Caco-2 (cell line): ENCODE results near the gene NFATC4. TPM values are rescaled to one million over a fixed set of nuclear protein-coding genes. Genes with fewer than 3 reads are reported as not detected.

Experiments
- BruUV-seq: library from RNA; stranded (reverse); fragments of 400-500 nt; replicated peaks from 2 replicates; lab custom pipeline; 2021; lab: Mats Ljungman, UMichigan
- CTCF ChIA-PET: fragments of 300-600 bp; sonication (Branson Sonifier 250); formaldehyde crosslinking; loops from one replicate; lab custom pipeline; 2022; ENCODE audit warnings: antibody characterized with exemption; lab: Charles Lee
- POLR2A ChIA-PET: fragments of 300-600 bp; sonication (Branson Sonifier 250); formaldehyde crosslinking; loops from one replicate; lab custom pipeline; 2022; ENCODE audit warnings: antibody characterized with exemption; lab: Charles Lee
- DNase-seq, 2 experiments: peaks; one replicate each; pipeline versions ENCODE4 v3.0.0 to v3.0.0-alpha.2; 2020 to 2022
- H3K27me3 ChIP-seq: replicated peaks from 2 replicates; pipeline ENCODE4 v1.6.0; 2011; ENCODE audit warnings: low read length; ENCODE audit not compliant: control insufficient read depth, insufficient read depth
- H3K36me3 ChIP-seq: 2 replicates; pipeline ENCODE4 v1.5.1; 2011; ENCODE audit warnings: low read length; ENCODE audit not compliant: control insufficient read depth, insufficient read depth
- H3K4me1 ChIP-seq: fragments of 250-450 bp; sonication (Bioruptor Pico); 2 replicates; pipeline ENCODE4 v1.5.1; 2020; ENCODE audit warnings: mild to moderate bottlenecking
- H3K4me3 ChIP-seq: 2 replicates; pipeline ENCODE4 v1.5.1; 2011; ENCODE audit warnings: low read depth, mild to moderate bottlenecking, control low read depth, low read length
- H3K9me3 ChIP-seq: fragments of 250-450 bp; sonication (Bioruptor Pico); 2 replicates; pipeline ENCODE4 v1.5.1; 2020; ENCODE audit warnings: mild to moderate bottlenecking, moderate library complexity
- H3K27ac Mint-ChIP-seq: one replicate; pipeline ENCODE4 v1.8.0; 2022; ENCODE audit warnings: mixed read lengths; ENCODE audit not compliant: unreplicated experiment
- H3K27me3 Mint-ChIP-seq: one replicate; pipeline ENCODE4 v1.8.0; 2022; ENCODE audit warnings: mixed read lengths; ENCODE audit not compliant: insufficient read depth, unreplicated experiment
- H3K36me3 Mint-ChIP-seq: one replicate; pipeline ENCODE4 v1.8.0; 2022; ENCODE audit warnings: mild to moderate bottlenecking, mixed read lengths; ENCODE audit not compliant: insufficient read depth, unreplicated experiment
- H3K4me1 Mint-ChIP-seq: one replicate; pipeline ENCODE4 v1.8.0; 2022; ENCODE audit warnings: low read depth, mixed read lengths; ENCODE audit not compliant: unreplicated experiment
- H3K4me3 Mint-ChIP-seq: one replicate; pipeline ENCODE4 v1.8.0; 2022; ENCODE audit warnings: mild to moderate bottlenecking, moderate library complexity, mixed read lengths; ENCODE audit not compliant: unreplicated experiment
- H3K9me3 Mint-ChIP-seq: one replicate; pipeline ENCODE4 v1.8.0; 2022; ENCODE audit warnings: mixed read lengths; ENCODE audit not compliant: unreplicated experiment
- CTCF ChIP-seq, 2 experiments: fragments of 200-600 bp in 1 of 2; IDR thresholded peaks; 1 replicate in 1 of 2; 2 replicates in 1 of 2; pipeline versions ENCODE4 v1.5.1 to v1.8.0; 2011 to 2022; ENCODE audit warnings: antibody characterized with exemption in 1 of 2, control low read depth in 1 of 2, inconsistent platforms in 1 of 2, low read depth in 1 of 2, low read length in 1 of 2, mild to moderate bottlenecking in 1 of 2, moderate library complexity in 1 of 2; ENCODE audit not compliant: insufficient read depth in 1 of 2, severe bottlenecking in 1 of 2, unreplicated experiment in 1 of 2
- intact Hi-C: fragments of 100-400 bp; cut with micrococcal nuclease; formaldehyde crosslinking; loops from one replicate; pipeline ENCODE4 v1.10.0; 2022; ENCODE audit not compliant: unreplicated experiment
- total RNA-seq: library from RNA; stranded (reverse); gene quantifications from 2 replicates; pipeline ENCODE4 v1.2.3, GENCODE V29; 2022

Gene NFATC4
- total RNA-seq, 1 experiment from 2014 or later = 0.88 TPM

- Mint-ChIP-seq H3K27ac (no peak overlapping the region), H3K36me3 (no peaks in the 10 kb centered on the region), H3K4me3 (no peak overlapping the region), H3K9me3 (no peaks in the 10 kb centered on the region), H3K4me1 (no peaks in the 10 kb centered on the region), H3K27me3 (no peaks in the 10 kb centered on the region)
- no TSS peak for BruUV-seq
- DNase-seq = no peak
- H3K4me1 ChIP-seq = no peaks in the 10 kb centered on the region
- intact Hi-C loops = no loop called here
- CTCF ChIA-PET = interaction anchor here (0.6 kb wide), 1 partner anchor 71 kb away, joined by 3 read pairs; no protein-coding TSS in a partner anchor
- no peaks in the 10 kb centered on the region for H3K36me3 ChIP-seq
- TF ChIP-seq CTCF (IDR thresholded peaks at IDR 0.05; ENCODE audit: insufficient read depth in 1 of 2, low read depth in 1 of 2, low read length in 1 of 2, severe bottlenecking in 1 of 2, unreplicated experiment in 1 of 2) = no peak
- POLR2A ChIA-PET = no interaction called here
- no peaks in the 10 kb centered on the region for H3K9me3 ChIP-seq
- H3K27me3 ChIP-seq = no peaks in the 10 kb centered on the region
- no peak overlapping the region for H3K4me3 ChIP-seq
Observed at GRCh38 chr14:24377657-24378056, 9.7 kb downstream of the NFATC4 start.

GRCh38 chr14:24378327-24378726 lies 10.3 kb downstream of the NFATC4 start:
- Mint-ChIP-seq H3K4me1 (no peaks in the 10 kb centered on the region), H3K27me3 (no peaks in the 10 kb centered on the region), H3K36me3 (no peaks in the 10 kb centered on the region), H3K27ac (no peak overlapping the region), H3K4me3 (no peak overlapping the region), H3K9me3 (no peaks in the 10 kb centered on the region)
- CTCF ChIA-PET = interaction anchor here (0.8 kb wide), 1 partner anchor 54 kb away, joined by 3 read pairs; no protein-coding TSS in a partner anchor
- TF ChIP-seq CTCF (IDR thresholded peaks at IDR 0.05; ENCODE audit: insufficient read depth in 1 of 2, low read depth in 1 of 2, low read length in 1 of 2, severe bottlenecking in 1 of 2, unreplicated experiment in 1 of 2) = no peak
- intact Hi-C loops = no loop called here
- H3K27me3 ChIP-seq = no peaks in the 10 kb centered on the region
- no peaks in the 10 kb centered on the region for H3K4me1 ChIP-seq
- H3K4me3 ChIP-seq = no peak overlapping the region
- POLR2A ChIA-PET = no interaction called here
- H3K9me3 ChIP-seq = no peaks in the 10 kb centered on the region
- no peaks in the 10 kb centered on the region for H3K36me3 ChIP-seq
- no peak for DNase-seq
- BruUV-seq = no TSS peak

- no peak for TF ChIP-seq CTCF (IDR thresholded peaks at IDR 0.05; ENCODE audit: insufficient read depth in 1 of 2, low read depth in 1 of 2, low read length in 1 of 2, severe bottlenecking in 1 of 2, unreplicated experiment in 1 of 2)
- no peak for DNase-seq
- no peaks in the 10 kb centered on the region for H3K36me3 Mint-ChIP-seq
- H3K27me3 Mint-ChIP-seq = no peaks in the 10 kb centered on the region
- H3K9me3 ChIP-seq = no peaks in the 10 kb centered on the region
- no peak overlapping the region for H3K4me3 Mint-ChIP-seq
- no peaks in the 10 kb centered on the region for H3K36me3 ChIP-seq
- no peaks in the 10 kb centered on the region for H3K4me1 Mint-ChIP-seq
- H3K4me1 ChIP-seq = no peaks in the 10 kb centered on the region
- H3K27ac Mint-ChIP-seq = no peak overlapping the region
- H3K27me3 ChIP-seq = no peaks in the 10 kb centered on the region
- ChIA-PET POLR2A (no interaction called here), CTCF (interaction anchor here (0.5 to 0.8 kb wide), 2 partner anchors 19 to 53 kb away, joined by 3 to 5 read pairs; partner anchors contain the start of gene NYNRIN)
- BruUV-seq = no TSS peak
- intact Hi-C loops = no loop called here
- no peaks in the 10 kb centered on the region for H3K9me3 Mint-ChIP-seq
- no peak overlapping the region for H3K4me3 ChIP-seq
Observed at GRCh38 chr14:24378981-24379906, 11.3 kb downstream of the NFATC4 start.
